Kidney (tissue), 14 donors: ENCODE measurements around the gene COBL. TPM values are rescaled to one million over a fixed set of nuclear protein-coding genes. Genes with fewer than 3 reads are reported as not detected.

Experiments used
- DNase-seq, 5 donors: peaks; one replicate each; pipeline ENCODE4 v3.0.0-alpha.2; 2013 to 2020
- FAIRE-seq: peaks from 2 replicates; lab custom pipeline; 2012; peaks lifted over from hg19 to GRCh38; lab: Jason Lieb, UNC
- H3K27ac ChIP-seq, 2 donors: one replicate each; pipeline ENCODE4 v1.7.0; 2013; ENCODE audit warnings: low read depth in 2 of 2, low read length in 2 of 2, inconsistent platforms in 1 of 2
- H3K27me3 ChIP-seq: one replicate; pipeline ENCODE4 v1.7.1; 2013; ENCODE audit warnings: low read length, inconsistent platforms; ENCODE audit not compliant: control insufficient read depth, insufficient read depth
- H3K36me3 ChIP-seq, 3 donors: one replicate each; pipeline versions ENCODE4 v1.7.0 to v1.7.1; 2013; ENCODE audit warnings: low read length in 3 of 3, control low read depth in 1 of 3, inconsistent platforms in 1 of 3; ENCODE audit not compliant: insufficient read depth in 3 of 3, control insufficient read depth in 2 of 3
- H3K4me1 ChIP-seq, 3 donors: one replicate each; pipeline versions ENCODE4 v1.7.0 to v1.7.1; 2013; ENCODE audit warnings: low read length in 3 of 3, inconsistent platforms in 1 of 3, low read depth in 1 of 3; ENCODE audit not compliant: control insufficient read depth in 2 of 3, insufficient read depth in 2 of 3
- H3K4me3 ChIP-seq, 3 donors: one replicate each; pipeline versions ENCODE4 v1.7.0 to v1.8.1; 2013; ENCODE audit warnings: low read length in 3 of 3, control low read depth in 1 of 3, inconsistent platforms in 1 of 3
- H3K9ac ChIP-seq, 3 donors: one replicate each; pipeline versions ENCODE4 v1.7.0 to v1.7.1; 2013; ENCODE audit warnings: low read length in 3 of 3, control low read depth in 1 of 3, inconsistent platforms in 1 of 3
- H3K9me3 ChIP-seq, 3 donors: one replicate each; pipeline versions ENCODE4 v1.7.0 to v1.7.1; 2013; ENCODE audit warnings: low read length in 3 of 3, control low read depth in 1 of 3, inconsistent platforms in 1 of 3; ENCODE audit not compliant: control insufficient read depth in 2 of 3, insufficient read depth in 1 of 3
- CTCF ChIP-seq: IDR thresholded peaks from 3 replicates; pipeline ENCODE4 v1.5.1; 2012; ENCODE audit warnings: mild to moderate bottlenecking, moderate library complexity, borderline replicate concordance; ENCODE audit not compliant: insufficient read depth; ENCODE audit errors: extremely low read depth
- intact Hi-C: fragments of 100-400 bp; cut with DNase I; formaldehyde crosslinking; loops from one replicate; pipeline ENCODE4 v1.11.1; 2022
- polyA plus RNA-seq: library from polyadenylated mRNA; stranded (reverse); fragments of 350-450 nt; fragmentation: Illumina TruSeq; extraction: RNeasy Lipid Tissue Mini Kit (QIAGEN cat#74804); gene quantifications from one replicate; pipeline ENCODE4 v1.2.3, GENCODE V29; 2014; ENCODE audit warnings: low read depth, low replicate concordance; ENCODE audit not compliant: insufficient read depth
- total RNA-seq: library from RNA; stranded (reverse); fragmentation: NEBNext Ultra II Directional; extraction: Animal tissue kit (Norgen Biotek cat#: 25700); gene quantifications from one replicate; pipeline ENCODE4 v1.2.1, GENCODE V29; 2021
- donor health status: control.
- donor health status: control.
- donor health status: control.
- donor health status: control.
- donor health status: control.
- donor health status: DM: yes; HTN: yes; CAD: no.
- donor health status: Normal renal cell carcinoma (clear cell type).

COBL gene
- total and polyA plus RNA-seq, 2 donors from 2014 or later: 9.8 to 42.7 TPM

- no peaks in the 10 kb centered on the region for H3K9me3 ChIP-seq
- H3K4me1 ChIP-seq: peaks cover 0 to 4% (median 0%) of the 10 kb centered on the region in 3 donors
- no peaks in the 10 kb centered on the region for H3K36me3 ChIP-seq
- FAIRE-seq (no peak), DNase-seq (no peak)
- intact Hi-C loops: no loop called here
- no peak overlapping the region for H3K4me3 ChIP-seq
- H3K27me3 ChIP-seq: no peaks in the 10 kb centered on the region
- H3K27ac ChIP-seq: no peak overlapping the region
- H3K9ac ChIP-seq: no peak overlapping the region
- TF ChIP-seq CTCF: no peak
These were observed 47.8 kb downstream of the COBL start for GRCh38 chr7:51268859-51269258.

GRCh38 chr7:51267169-51267568 lies 49.4 kb downstream of the COBL start:
- intact Hi-C loops: no loop called here

GRCh38 chr7:51265066-51265907 lies 51.3 kb downstream of the COBL start:
- no peaks in the 10 kb centered on the region for H3K36me3 ChIP-seq
- no peaks in the 10 kb centered on the region for H3K9me3 ChIP-seq
- no peak overlapping the region for H3K27ac ChIP-seq
- H3K27me3 ChIP-seq: no peaks in the 10 kb centered on the region
- intact Hi-C loops: no loop called here
- no peak for TF ChIP-seq CTCF
- DNase-seq: no peak
- no peak overlapping the region for H3K4me3 ChIP-seq
- H3K9ac ChIP-seq: no peak overlapping the region
- H3K4me1 ChIP-seq: peaks cover 0 to 8% (median 4%) of the 10 kb centered on the region in 3 donors
- FAIRE-seq: no peak

More at GRCh38 chr7:51267169-51267568, 49.4 kb downstream of the COBL start:
- H3K9me3 ChIP-seq: no peaks in the 10 kb centered on the region
- no peak overlapping the region for H3K4me3 ChIP-seq
- no peaks in the 10 kb centered on the region for H3K36me3 ChIP-seq
- no peak overlapping the region for H3K9ac ChIP-seq
- H3K27ac ChIP-seq: no peak overlapping the region
- FAIRE-seq: no peak
- H3K4me1 ChIP-seq: peaks cover 0 to 8% (median 4%) of the 10 kb centered on the region in 3 donors
- H3K27me3 ChIP-seq: no peaks in the 10 kb centered on the region
- no peak for DNase-seq
- TF ChIP-seq CTCF: no peak
